ENCODE measurements around the gene ASB4. TPM values are rescaled to one million over a fixed set of nuclear protein-coding genes. Genes with fewer than 3 reads are reported as not detected.
"Not testable (repeated sequence)": the region's sequence is repeated elsewhere in the genome, so short reads cannot be mapped to it uniquely, and the experiment has no call there.

Gene ASB4
- total RNA-seq, 4 donors from 2014 or later, result not detected

DNA sequence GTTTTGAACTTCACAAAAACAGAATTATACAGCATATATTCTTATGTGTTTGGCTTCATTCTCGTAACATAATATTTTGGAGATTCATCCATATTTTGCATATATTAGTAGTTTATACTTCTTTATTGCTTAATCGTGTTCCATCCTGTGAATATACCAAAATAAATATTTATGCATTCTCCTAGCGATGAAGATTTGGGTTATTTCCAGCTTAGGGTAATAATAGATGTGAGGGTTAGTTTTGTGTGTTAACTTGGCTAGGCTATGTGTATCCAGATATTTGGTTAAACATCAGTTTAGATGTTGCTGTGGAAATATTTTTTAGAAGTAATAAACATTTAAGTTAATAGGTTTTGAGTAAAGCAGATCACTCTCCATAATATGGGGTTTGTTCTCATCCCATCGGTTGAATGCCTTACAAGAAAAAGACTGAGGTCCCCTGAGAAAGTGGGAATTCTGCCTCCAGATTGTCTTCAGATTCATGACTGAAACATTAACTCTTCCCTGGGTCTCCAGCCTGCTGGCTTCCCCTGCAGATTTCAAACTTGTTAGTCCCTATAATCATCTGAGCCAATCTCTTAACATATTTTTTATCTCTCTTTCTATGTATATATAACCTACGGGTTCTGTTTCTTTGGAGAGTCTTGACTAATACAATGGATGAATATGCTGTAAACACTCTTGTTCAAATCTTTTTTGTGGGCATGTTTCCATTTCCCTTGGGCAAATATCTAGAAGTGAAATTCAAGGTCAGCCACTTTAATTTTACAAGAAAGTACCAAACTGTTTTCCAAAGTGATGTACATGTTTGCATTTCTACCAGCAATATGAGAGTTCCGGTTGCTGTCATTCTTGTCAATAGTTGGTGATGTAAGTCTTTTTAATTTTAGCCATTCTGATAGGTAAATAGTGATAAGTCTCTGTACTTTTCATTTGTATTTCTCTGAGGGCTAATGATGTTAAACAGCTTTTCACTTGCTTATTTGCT is 61.9 kb downstream of the ASB4 start:
- peaks cover 8 to 79% (median 60%) of the 10 kb centered on the region in 4 donors for H3K4me1 ChIP-seq
- 34 to 36% methylated on average over 6 of the region's 6 CpGs for WGBS, 2 donors
- TF ChIP-seq EP300 (IDR thresholded peaks at IDR 0.05) (no peak), POLR2A (IDR thresholded peaks at IDR 0.05) (no peak)
- TF ChIP-seq, protein P1, sequence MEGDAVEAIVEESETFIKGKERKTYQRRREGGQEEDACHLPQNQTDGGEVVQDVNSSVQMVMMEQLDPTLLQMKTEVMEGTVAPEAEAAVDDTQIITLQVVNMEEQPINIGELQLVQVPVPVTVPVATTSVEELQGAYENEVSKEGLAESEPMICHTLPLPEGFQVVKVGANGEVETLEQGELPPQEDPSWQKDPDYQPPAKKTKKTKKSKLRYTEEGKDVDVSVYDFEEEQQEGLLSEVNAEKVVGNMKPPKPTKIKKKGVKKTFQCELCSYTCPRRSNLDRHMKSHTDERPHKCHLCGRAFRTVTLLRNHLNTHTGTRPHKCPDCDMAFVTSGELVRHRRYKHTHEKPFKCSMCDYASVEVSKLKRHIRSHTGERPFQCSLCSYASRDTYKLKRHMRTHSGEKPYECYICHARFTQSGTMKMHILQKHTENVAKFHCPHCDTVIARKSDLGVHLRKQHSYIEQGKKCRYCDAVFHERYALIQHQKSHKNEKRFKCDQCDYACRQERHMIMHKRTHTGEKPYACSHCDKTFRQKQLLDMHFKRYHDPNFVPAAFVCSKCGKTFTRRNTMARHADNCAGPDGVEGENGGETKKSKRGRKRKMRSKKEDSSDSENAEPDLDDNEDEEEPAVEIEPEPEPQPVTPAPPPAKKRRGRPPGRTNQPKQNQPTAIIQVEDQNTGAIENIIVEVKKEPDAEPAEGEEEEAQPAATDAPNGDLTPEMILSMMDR (IDR thresholded peaks at IDR 0.05), result no peak
- peak overlapping the region; percentile 64 to 98 (median 83) for H3K27ac ChIP-seq
- no peak for DNase-seq (ENCODE audit: low spot score in 2 of 2)
- H3K9me3 ChIP-seq, result no peaks in the 10 kb centered on the region
- no peaks in the 10 kb centered on the region for H3K27me3 ChIP-seq
- no peaks in the 10 kb centered on the region for H3K36me3 ChIP-seq
- H3K4me3 ChIP-seq, result no peak overlapping the region

DNA sequence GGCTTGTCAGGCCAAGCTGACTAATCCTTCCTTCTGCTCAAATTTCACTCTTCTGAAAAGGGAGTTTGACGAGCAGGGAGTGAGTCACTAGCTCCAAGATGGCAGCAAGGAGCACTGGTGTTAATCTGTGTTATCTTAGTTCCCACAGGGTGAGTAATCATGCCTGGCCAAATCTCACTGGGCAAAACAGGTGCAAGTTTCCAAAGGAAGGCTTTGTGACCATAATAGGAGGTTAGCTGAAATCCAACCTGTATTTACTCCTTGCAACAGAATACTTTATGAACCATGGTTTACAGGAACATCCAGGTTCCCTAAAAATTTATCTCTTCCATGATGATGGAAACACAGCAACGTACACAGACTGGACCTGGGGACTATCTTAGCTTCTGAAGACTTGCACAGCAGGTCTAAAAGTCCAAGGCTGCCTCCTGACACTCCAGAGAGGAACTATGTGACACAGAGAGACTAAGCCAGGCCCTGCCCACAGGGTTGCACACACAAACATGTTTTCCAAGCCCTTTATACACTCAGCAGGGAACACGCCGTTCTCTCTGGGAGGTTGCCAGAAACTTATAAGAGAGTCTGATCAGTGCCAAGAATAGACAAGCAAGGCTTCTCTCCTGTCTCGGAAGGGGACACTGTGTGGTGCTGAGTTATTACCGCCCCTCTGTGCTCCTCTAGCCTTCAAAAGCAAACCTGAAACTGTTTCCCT is 64.2 kb downstream of the ASB4 start:
- H3K4me3 ChIP-seq, result peak overlapping the region in 2 of 4 donors; percentile 27 to 28
- no peaks in the 10 kb centered on the region for H3K27me3 ChIP-seq
- DNase-seq (ENCODE audit: low spot score in 2 of 2), result peak; percentile 94 to 99
- H3K9me3 ChIP-seq, result no peaks in the 10 kb centered on the region
- 1 to 5% methylated on average over 6 of the region's 6 CpGs for WGBS, 2 donors
- peaks cover 8 to 90% (median 68%) of the 10 kb centered on the region in 4 donors for H3K4me1 ChIP-seq
- TF ChIP-seq, protein P1 (IDR thresholded peaks at IDR 0.05), result peak in 2 of 5 experiments; percentile 14 to 30
- TF ChIP-seq EP300 (IDR thresholded peaks at IDR 0.05) (peak; percentile 100), POLR2A (IDR thresholded peaks at IDR 0.05) (peak; percentile 82 to 83)
- peak overlapping the region; percentile 90 to 98 (median 94) for H3K27ac ChIP-seq
- H3K36me3 ChIP-seq, result no peaks in the 10 kb centered on the region

DNA sequence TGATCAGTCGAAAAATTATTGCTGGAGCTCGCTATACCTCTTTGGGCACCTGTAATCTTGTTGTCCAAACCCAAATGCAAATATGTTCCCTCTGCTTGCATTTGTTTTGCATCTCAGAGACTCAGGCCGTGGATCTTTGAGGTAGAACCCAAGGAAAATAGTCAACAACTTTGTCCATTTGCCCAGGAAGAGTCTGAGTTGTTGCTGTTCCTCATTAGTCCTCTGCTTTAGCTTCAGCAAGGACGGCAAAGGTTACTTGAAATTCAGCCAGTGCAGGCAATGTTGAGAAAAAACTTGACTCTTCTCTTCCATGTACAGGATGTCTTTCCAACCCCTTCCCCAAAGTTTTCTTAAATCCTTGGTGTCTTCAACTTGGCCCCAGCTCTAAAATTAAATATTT is 64.8 kb downstream of the ASB4 start:
- peak in 1 of 2 donors; percentile 33 for DNase-seq (ENCODE audit: low spot score in 2 of 2)
- Histone ChIP-seq H3K36me3 (no peaks in the 10 kb centered on the region), H3K4me1 (peaks cover 8 to 87% (median 69%) of the 10 kb centered on the region in 4 donors), H3K27me3 (no peaks in the 10 kb centered on the region), H3K9me3 (no peaks in the 10 kb centered on the region), H3K27ac (peak overlapping the region; percentile 90 to 98 (median 94)), H3K4me3 (peak overlapping the region in 2 of 4 donors; percentile 27 to 28)
- 27 to 46% methylated on average over 4 of the region's 4 CpGs for WGBS, 2 donors
- TF ChIP-seq, protein P1 (IDR thresholded peaks at IDR 0.05), result no peak
- no peak for TF ChIP-seq POLR2A (IDR thresholded peaks at IDR 0.05)
- no peak for TF ChIP-seq EP300 (IDR thresholded peaks at IDR 0.05)

DNA sequence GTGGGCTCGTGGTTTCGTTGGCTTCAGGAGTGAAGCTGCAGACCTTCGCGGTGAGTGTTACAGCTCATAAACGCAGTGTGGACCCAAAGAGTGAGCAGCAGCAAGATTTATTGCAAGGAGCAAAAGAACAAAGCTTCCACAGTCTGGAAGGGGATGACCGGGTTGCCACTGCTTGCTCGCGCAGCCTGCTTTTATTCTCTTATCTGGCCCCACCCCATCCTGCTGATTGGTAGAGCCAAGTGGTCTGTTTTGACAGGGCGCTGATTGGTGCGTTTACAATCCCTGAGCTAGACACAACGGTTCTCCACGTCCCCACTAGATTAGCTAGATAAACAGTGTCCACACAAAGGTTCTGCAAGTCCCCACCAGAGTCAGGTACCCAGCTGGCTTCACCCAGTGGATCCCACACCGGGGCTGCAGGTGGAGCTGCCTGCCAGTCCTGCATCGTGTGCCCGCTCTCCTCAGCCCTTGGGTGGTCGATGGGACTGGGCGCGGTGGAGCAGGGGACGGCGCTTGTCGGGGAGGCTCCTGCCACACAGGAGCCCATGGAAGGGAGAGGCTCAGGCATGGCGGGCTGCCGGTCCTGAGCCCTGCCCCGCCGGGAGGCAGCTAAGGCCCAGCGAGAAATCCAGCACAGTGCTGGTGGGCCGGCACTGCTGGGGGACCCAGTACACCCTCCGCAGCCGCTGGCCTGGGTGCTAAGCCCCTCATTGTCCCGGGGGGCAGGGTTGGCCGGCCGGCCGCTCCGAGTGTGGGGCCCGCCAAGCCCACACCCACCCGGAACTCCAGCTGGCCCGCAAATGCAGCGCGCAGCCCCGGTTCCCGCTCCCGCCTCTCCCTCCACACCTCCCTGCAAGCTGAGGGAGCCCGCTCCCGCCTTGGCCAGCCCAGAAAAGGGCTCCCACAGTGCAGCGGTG is 66.5 kb downstream of the ASB4 start:
- Histone ChIP-seq H3K27ac (peak overlapping the region in 3 of 4 donors; percentile 90 to 98 (median 97)), H3K4me1 (peaks cover 8 to 75% (median 58%) of the 10 kb centered on the region in 4 donors)
- H3K36me3 ChIP-seq; H3K9me3 ChIP-seq; DNase-seq (ENCODE audit: low spot score in 2 of 2); H3K4me3 ChIP-seq; H3K27me3 ChIP-seq: not testable (repeated sequence)
- 75 to 89% methylated on average over 15 to 30 of the region's 45 CpGs for WGBS, 2 donors

DNA sequence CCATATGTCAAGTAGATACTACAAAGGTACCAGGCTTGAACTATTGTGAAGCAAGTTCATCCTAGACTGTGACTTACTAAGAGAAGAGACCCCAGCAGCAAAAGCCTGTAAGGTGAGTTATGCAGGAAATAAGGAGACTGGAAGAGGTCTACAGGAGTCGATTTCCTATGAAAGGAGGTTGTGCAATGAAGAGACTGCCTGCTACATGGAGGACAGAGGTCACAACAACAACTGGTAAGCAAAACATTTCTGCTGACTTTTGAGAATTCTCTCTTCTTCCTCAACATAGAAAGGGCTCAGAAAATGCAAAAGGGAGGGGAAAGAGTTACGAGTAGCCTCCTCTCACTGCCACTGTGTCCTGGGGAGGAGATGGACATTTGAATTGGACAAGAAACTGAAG is 68.2 kb downstream of the ASB4 start:
- no peak for DNase-seq (ENCODE audit: low spot score in 2 of 2)
- Histone ChIP-seq H3K4me3 (no peak overlapping the region), H3K27me3 (no peaks in the 10 kb centered on the region), H3K4me1 (peaks cover 8 to 59% (median 41%) of the 10 kb centered on the region in 4 donors), H3K27ac (peak overlapping the region in 3 of 4 donors; percentile 28 to 98 (median 63)), H3K36me3 (no peaks in the 10 kb centered on the region), H3K9me3 (no peaks in the 10 kb centered on the region)
- TF ChIP-seq EP300 (IDR thresholded peaks at IDR 0.05) (peak; percentile 10 to 56), POLR2A (IDR thresholded peaks at IDR 0.05) (no peak)
- 52 to 69% methylated on average over 2 of the region's 2 CpGs for WGBS, 2 donors

All from tibial nerve (tissue), 4 donors.